ENCODE results near the gene STAT3.
"Not testable (repeated sequence)": the region's sequence is repeated elsewhere in the genome, so short reads cannot be mapped to it uniquely, and the experiment has no call there.

Gene STAT3

GRCh38 chr17:42386777-42387657 is 1.2 kb downstream of the STAT3 start:
- no peak for DNase-seq (ENCODE audit: low read depth in 2 of 2)

GRCh38 chr17:42381898-42382297 is 6.3 kb downstream of the STAT3 start:
- no peak for DNase-seq (ENCODE audit: low read depth in 2 of 2)

DNA sequence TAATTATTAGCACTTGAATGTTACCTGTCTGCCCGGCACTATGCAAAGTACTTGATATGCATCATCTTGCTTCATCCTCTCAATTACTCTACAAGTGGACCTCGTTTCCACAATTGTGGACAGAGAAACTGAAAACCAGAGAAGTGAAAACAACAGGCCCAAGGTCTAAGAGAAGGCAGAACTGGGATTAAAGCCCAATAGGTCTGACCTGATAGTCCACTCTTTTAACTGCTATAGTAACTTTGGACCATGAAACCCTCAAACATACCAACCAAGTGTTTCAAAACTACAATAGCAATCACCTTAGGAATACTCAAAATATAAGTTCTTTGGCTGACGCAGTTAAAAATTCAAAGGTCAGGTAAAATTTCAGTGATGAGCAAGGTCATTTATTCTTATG is 7.3 kb downstream of the STAT3 start:
- DNase-seq (ENCODE audit: low read depth in 2 of 2) = no peak

GRCh38 chr17:42378959-42379594 is 9.2 kb downstream of the STAT3 start:
- DNase-seq (ENCODE audit: low read depth in 2 of 2) = no peak

DNA sequence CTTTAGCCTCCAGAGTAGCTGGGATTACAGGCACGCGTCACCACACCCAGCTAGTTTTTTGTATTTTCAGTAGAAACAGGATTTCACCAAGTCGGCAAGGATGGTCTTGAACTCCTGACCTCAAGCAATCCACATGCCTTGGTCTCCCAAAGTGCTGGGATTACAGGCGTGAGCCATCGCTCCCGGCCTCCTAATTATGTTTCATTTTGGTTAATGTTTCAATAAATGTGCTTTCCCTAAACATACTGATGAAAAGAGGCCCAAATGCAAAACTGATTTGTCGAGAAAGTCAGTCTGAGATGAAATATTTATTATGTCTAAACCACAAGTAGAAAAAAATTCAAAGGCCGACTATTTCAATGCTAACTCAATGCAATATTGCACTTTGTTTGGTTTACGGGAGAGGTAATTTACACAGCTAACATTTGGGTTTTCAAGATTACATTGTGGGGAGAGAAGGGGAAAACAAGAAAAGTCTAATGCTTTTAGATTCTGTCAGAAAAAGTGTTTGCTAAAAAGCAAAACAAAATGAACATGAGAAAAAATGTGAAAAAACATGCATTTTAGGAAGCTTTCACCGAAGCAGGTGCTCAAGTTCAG is 9.8 kb downstream of the STAT3 start:
- DNase-seq (ENCODE audit: low read depth in 2 of 2) = no peak

DNA sequence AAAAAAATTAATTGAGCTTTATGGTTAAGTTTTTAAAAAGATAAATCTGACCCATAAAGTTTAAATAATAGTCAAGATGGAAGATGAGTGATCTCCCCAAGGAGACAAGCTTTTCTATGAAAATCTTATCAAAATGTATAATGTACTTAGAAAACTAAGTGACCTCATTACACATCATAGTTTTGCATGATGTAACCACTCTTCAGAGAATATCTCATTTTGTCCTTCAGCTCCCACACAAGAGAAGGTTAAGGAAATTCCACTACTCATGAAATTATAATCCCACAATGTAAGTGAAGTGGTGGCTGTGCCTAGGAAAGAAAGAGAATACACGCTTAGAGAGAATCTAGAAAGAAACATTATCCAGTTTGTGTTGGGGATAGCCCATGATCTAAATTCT is 14.3 kb downstream of the STAT3 start:
- DNase-seq (ENCODE audit: low read depth in 2 of 2) = no peak

- DNase-seq (ENCODE audit: low read depth in 2 of 2) = no peak
Observed at GRCh38 chr17:42372142-42372541, 16.1 kb downstream of the STAT3 start.

DNA sequence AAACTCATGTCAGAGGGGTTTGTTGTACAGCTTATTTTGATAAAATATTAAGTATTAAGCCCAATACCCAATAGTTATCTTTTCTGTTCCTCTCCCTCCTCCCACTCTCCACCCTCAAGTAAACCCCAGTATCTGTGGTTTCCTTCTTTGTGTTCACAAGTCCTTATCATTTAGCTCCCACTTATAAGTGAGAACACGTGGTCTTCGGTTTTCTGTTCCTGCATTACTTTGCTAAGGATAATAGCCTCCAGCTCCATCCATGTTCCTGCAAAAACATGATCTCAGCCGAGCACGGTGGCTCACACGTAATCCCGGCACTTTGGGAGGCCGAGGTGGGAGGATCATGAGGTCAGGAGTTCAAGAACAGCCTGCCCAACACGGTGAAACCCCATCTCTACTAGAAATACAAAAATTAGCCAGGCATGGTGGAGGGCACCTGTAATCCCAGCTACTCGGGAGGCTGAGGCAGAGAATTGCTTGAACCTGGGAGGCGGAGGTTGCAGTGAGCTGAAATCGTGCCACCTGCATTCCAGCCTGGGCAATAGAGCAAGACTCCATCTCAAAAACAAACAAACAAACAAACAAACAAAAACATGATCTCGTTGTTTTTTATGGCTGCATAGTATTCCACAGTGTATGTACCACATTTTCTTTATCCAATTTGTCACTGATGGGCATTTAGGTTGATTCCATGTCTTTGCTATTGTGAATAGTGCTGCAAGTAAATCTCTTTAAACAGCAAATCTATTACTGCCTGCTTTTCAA is 19.3 kb downstream of the STAT3 start:
- not testable (repeated sequence) for DNase-seq (ENCODE audit: low read depth in 2 of 2)

DNA sequence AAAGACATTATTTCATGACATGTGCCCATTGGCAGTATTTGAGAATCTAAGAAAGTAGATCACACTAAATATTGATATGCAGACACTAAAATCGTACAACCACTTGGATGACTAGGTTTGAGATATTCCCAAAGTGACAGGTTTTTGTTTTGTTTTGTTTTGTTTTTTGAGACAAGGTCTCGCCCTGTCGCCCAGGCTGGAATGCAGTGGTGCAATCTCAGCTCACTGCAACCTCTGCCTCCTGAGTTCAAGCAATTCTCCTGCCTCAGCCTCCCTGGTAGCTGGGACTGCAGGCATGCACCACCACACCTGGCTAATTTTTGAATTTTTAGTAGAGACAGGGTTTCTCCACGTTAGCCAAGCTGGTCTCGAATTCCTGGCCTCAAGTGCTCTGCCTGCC is 19.9 kb downstream of the STAT3 start:
- not testable (repeated sequence) for DNase-seq (ENCODE audit: low read depth in 2 of 2)

DNA sequence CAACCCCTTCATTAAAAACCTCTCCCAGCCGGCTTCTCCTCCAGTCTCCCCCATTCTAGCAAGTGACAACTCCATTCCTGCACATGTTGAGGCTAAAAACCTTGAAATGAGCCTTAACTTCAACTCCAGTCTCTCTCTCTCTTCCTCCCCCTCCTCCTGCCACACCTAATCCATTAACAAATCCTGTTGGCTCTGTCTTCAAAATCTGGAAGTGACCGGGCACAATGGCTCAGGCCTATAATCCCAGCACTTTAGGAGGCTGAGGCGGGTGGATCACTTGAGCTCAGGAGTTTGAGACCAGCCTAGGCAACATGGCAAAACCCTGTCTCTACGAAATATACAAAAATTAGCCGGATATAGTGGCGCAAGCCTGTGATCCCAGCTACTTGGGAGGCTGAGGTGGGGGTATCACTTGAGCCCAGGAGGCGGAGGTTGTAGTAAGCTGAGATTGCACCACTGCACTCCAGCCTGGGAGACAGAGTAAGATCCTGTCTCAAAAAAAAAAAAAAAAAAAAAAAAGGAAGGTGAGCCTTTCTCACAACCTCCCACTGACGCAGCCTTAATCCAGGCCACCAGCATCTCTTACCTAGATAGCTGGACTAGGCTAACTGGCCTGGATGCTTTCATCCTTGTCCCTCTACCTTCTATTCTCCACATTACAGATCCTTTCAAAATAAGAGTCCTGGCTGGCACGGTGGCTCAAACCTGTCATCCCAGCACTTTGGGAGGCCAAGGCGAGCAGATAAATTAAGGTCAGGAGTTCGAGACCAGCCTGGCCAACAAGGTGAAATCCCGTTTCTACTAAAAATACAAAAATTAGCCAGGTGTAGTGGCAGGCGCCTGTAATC is 21.8 kb downstream of the STAT3 start:
- not testable (repeated sequence) for DNase-seq (ENCODE audit: low read depth in 2 of 2)

GRCh38 chr17:42365136-42365535 is 23.1 kb downstream of the STAT3 start:
- no peak for DNase-seq (ENCODE audit: low read depth in 2 of 2)

DNA sequence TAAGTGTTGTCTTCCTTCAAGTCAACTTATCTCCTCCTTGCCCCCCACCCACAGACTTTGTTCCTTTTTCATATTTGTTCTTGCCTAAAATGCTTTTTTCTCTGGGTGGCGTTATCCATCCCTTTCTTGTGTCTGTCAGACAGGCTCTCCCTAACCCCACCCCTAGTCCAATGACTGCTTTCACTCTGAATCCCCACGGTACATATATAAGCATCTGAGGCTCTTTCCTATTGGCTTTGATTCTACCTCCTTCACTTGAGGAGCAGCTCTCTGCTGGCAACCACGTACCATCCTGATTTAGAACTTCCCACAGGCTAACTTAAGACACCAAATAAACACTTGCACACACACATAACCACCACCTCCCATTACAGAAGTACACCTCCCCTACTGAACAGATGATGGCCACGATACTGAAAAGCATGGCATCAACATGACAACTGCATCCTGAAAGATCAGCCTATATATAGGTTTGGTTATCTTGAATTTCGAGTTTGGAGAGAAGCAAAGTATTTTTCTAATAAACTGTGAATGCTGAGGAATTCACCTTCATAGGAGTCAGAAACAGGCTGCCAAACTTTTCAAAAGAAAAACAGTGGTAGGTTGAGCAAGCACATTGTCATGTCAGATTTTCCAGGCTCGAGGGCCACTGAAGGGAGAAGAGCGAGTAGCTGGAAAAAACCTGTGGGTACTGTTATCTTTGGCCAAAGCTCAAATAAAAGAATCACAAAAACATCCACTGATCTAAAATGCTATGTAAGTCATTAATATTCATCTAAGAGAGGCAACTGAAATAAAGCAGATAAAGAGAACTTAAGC is 24.3 kb downstream of the STAT3 start:
- no peak for DNase-seq (ENCODE audit: low read depth in 2 of 2)

GRCh38 chr17:42363231-42363630 is 25.0 kb downstream of the STAT3 start:
- DNase-seq (ENCODE audit: low read depth in 2 of 2) = no peak

DNA sequence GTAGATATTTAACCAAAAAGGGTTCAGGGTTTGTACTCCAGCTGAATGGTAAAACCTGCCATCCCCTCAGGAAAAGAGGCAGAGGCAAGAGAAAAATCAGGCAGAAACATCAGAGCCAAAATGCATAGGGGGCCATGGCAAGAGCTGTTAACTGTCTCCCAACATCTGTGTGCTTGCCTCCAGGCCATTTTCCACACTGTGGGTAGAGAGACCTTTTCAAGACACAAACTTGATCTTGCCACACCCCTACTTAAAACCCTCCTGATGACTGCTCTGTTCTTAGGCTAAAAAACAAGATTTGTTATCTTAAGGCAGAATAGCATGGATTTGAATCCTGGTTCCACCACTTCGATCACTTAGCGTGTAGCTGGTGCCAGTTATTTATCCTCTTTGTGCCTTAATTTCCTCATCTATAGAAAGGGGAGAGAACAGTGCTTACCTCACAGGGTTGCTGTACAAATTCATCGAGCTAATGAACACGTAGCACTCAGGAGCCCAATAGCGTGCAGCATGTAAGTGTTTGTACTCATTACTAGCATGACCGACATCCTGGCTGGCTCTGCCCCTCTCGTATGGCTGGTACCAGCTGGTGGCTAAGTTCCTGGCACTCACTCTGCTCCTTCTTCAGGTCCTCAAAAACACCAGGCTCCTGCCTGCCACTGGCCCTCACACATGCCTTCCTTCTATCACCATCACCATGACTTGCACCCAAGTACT is 25.8 kb downstream of the STAT3 start:
- DNase-seq (ENCODE audit: low read depth in 2 of 2) = no peak

DNA sequence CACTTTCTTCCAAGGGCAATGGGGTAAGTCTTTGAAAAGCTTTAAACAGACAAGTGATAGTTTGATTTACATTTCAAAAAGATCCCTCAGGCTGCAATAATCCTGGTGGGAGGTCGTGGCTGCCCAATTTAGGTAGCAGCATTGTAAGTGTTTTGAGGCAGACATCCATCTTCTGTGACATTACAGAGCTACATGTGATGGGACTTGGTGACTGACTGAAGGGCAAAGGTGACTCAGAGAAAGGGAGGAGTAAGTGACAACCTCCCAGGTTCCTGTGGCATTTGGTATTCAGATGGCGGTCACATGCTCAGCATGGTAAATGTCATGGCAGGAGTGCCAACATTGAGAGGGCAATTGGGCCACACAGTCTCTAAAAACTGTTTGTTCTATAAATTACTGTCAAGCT is 26.5 kb downstream of the STAT3 start:
- peak; percentile 22 to 48 for DNase-seq (ENCODE audit: low read depth in 2 of 2)

- DNase-seq (ENCODE audit: low read depth in 2 of 2) = not testable (repeated sequence)
Observed at GRCh38 chr17:42360388-42360787, 27.9 kb downstream of the STAT3 start.

DNA sequence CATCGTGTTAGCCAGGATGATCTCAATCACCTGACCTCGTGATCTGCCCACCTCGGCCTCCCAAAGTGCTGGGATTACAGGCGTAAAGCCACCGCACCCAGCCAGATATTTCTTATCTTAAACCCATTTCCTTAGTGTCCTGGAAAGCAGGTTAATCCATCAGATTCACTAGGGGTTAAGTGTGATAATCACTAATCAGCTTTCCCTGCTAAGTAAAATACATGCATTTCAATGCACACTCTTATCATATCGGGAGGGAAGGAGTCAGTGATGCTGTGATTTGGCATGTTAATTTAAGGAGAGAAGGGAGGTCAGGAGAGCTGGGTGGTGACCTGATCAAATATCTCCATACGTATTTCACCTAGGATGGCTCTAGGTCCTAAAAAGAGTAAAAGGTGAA is 29.1 kb downstream of the STAT3 start:
- DNase-seq (ENCODE audit: low read depth in 2 of 2) = no peak

GRCh38 chr17:42358434-42358833 is 29.8 kb downstream of the STAT3 start:
- no peak for DNase-seq (ENCODE audit: low read depth in 2 of 2)

DNA sequence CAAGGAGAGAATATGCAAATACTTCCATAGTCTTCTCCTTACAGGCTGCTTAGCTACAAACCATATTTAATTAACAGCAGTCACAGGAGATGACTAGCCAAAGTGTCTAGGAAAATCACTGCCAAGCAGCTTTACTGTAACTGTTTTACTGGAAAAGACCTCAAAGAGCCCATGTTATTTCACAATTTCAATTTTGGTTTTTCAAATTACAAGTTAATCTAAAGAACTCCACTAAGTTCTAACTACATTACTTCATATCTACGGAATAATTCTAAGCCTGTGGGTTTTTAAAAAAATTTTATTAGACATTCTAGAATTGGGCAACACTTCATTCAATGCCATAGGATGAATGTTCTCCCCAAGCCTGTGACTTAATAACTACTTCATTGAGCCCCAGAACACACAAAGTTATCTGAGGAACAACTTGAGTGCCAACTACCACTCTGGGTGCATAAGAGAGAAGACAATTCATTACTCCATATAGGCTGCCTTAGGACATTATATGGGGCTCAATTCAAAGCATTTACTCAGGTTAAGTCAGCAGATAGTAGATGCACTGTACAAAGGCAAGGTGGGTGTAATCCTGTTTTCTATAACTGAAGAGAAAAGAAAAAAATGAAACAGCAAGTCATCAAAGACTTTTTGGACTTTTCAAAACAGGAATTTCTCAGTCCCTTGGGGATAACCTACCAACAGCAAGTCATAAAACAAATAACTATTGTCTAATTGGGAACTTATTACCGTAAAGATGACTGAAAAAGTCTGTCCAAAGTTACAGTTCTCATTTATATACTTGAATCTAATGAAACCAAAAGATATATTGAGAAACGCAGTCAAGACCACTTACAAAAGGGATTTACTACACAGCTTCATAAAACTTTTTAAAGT is 33.0 kb downstream of the STAT3 start:
- no peak for DNase-seq (ENCODE audit: low read depth in 2 of 2)
